Calu3 (cell line): ENCODE measurements around the gene NR2F1. TPM values are rescaled to one million over a fixed set of nuclear protein-coding genes. Genes with fewer than 3 reads are reported as not detected.

ENCODE experiments used
- BruUV-seq: library from RNA; stranded (reverse); fragments of 400-500 nt; replicated peaks from 2 replicates; lab custom pipeline; 2021; lab: Mats Ljungman, UMichigan
- CTCF ChIA-PET: fragments of 300-600 bp; sonication (Branson Sonifier 250); formaldehyde crosslinking; loops from one replicate; lab custom pipeline; 2022; ENCODE audit warnings: antibody characterized with exemption; lab: Charles Lee
- DNase-seq: peaks from one replicate; pipeline ENCODE4 v3.0.0; 2022
- H3K27ac Mint-ChIP-seq: one replicate; pipeline ENCODE4 v1.8.0; 2022; ENCODE audit warnings: mixed read lengths; ENCODE audit not compliant: unreplicated experiment
- H3K27me3 Mint-ChIP-seq: one replicate; pipeline ENCODE4 v1.8.0; 2022; ENCODE audit warnings: mixed read lengths; ENCODE audit not compliant: unreplicated experiment
- H3K36me3 Mint-ChIP-seq: one replicate; pipeline ENCODE4 v1.8.0; 2022; ENCODE audit warnings: mild to moderate bottlenecking, moderate library complexity, mixed read lengths; ENCODE audit not compliant: insufficient read depth, unreplicated experiment
- H3K4me1 Mint-ChIP-seq: one replicate; pipeline ENCODE4 v1.8.0; 2022; ENCODE audit warnings: mild to moderate bottlenecking, low read depth, mixed read lengths; ENCODE audit not compliant: unreplicated experiment
- H3K4me3 Mint-ChIP-seq: one replicate; pipeline ENCODE4 v1.8.0; 2022; ENCODE audit warnings: mild to moderate bottlenecking, low read depth, moderate library complexity, mixed read lengths; ENCODE audit not compliant: unreplicated experiment
- H3K9me3 Mint-ChIP-seq: one replicate; pipeline ENCODE4 v1.8.0; 2022; ENCODE audit warnings: low read depth, mixed read lengths; ENCODE audit not compliant: unreplicated experiment
- CTCF ChIP-seq: fragments of 200-600 bp; IDR thresholded peaks from one replicate; pipeline ENCODE4 v1.8.0; 2022; ENCODE audit warnings: antibody characterized with exemption; ENCODE audit not compliant: unreplicated experiment
- intact Hi-C: fragments of 100-400 bp; cut with micrococcal nuclease; formaldehyde crosslinking; loops from one replicate; pipeline ENCODE4 v1.10.0; 2022; ENCODE audit not compliant: unreplicated experiment
- total RNA-seq: library from RNA; stranded (reverse); gene quantifications from 2 replicates; pipeline ENCODE4 v1.2.3, GENCODE V29; 2022

NR2F1 gene
- total RNA-seq, 1 experiment from 2014 or later: 29.1 TPM

GRCh38 chr5:93566091-93566490 lies 16.9 kb upstream of the NR2F1 start:
- peaks cover 17% of the 10 kb centered on the region for H3K4me1 Mint-ChIP-seq
- no peaks in the 10 kb centered on the region for H3K9me3 Mint-ChIP-seq
- peaks cover 4% of the 10 kb centered on the region for H3K36me3 Mint-ChIP-seq
- H3K27ac Mint-ChIP-seq: no peak overlapping the region
- CTCF ChIA-PET: no interaction called here
- H3K4me3 Mint-ChIP-seq: no peak overlapping the region
- BruUV-seq: no TSS peak
- no peak for TF ChIP-seq CTCF
- H3K27me3 Mint-ChIP-seq: no peaks in the 10 kb centered on the region
- intact Hi-C loops: loop anchor here (5.0 kb wide), 1 partner anchor 489 kb away; no protein-coding TSS in a partner anchor
- no peak for DNase-seq

GRCh38 chr5:93567424-93567823 lies 15.6 kb upstream of the NR2F1 start:
- peaks cover 5% of the 10 kb centered on the region for H3K36me3 Mint-ChIP-seq
- no peak for TF ChIP-seq CTCF
- no peaks in the 10 kb centered on the region for H3K27me3 Mint-ChIP-seq
- H3K4me1 Mint-ChIP-seq: peaks cover 17% of the 10 kb centered on the region
- no peak overlapping the region for H3K4me3 Mint-ChIP-seq
- CTCF ChIA-PET: no interaction called here
- H3K9me3 Mint-ChIP-seq: no peaks in the 10 kb centered on the region
- BruUV-seq: no TSS peak
- no peak overlapping the region for H3K27ac Mint-ChIP-seq
- intact Hi-C loops: loop anchor here (5.0 kb wide), 1 partner anchor 490 kb away; no protein-coding TSS in a partner anchor
- no peak for DNase-seq

- no peak overlapping the region for H3K4me3 Mint-ChIP-seq
- peaks cover 9% of the 10 kb centered on the region for H3K4me1 Mint-ChIP-seq
- BruUV-seq: no TSS peak
- TF ChIP-seq CTCF: no peak
- DNase-seq: no peak
- intact Hi-C loops: loop anchor here (5.0 kb wide), 1 partner anchor 492 kb away; no protein-coding TSS in a partner anchor
- peaks cover 5% of the 10 kb centered on the region for H3K36me3 Mint-ChIP-seq
- H3K27ac Mint-ChIP-seq: no peak overlapping the region
- no peaks in the 10 kb centered on the region for H3K9me3 Mint-ChIP-seq
- H3K27me3 Mint-ChIP-seq: no peaks in the 10 kb centered on the region
- CTCF ChIA-PET: no interaction called here
Observed at GRCh38 chr5:93569300-93570160, 13.5 kb upstream of the NR2F1 start.

- no peaks in the 10 kb centered on the region for H3K27me3 Mint-ChIP-seq
- no peak for DNase-seq
- no TSS peak for BruUV-seq
- CTCF ChIA-PET: no interaction called here
- peaks cover 7% of the 10 kb centered on the region for H3K4me1 Mint-ChIP-seq
- H3K9me3 Mint-ChIP-seq: no peaks in the 10 kb centered on the region
- intact Hi-C loops: no loop called here
- no peak overlapping the region for H3K27ac Mint-ChIP-seq
- peaks cover 5% of the 10 kb centered on the region for H3K36me3 Mint-ChIP-seq
- no peak overlapping the region for H3K4me3 Mint-ChIP-seq
- no peak for TF ChIP-seq CTCF
Observed at GRCh38 chr5:93570294-93571113, 12.5 kb upstream of the NR2F1 start.
